Measurements from ENCODE around the gene IL17RE. TPM values are rescaled to one million over a fixed set of nuclear protein-coding genes. Genes with fewer than 3 reads are reported as not detected.
A peak's percentile ranks its signal among the peaks of the same experiment; 100 is the strongest.
"Not testable (repeated sequence)": the region's sequence is repeated elsewhere in the genome, so short reads cannot be mapped to it uniquely, and the experiment has no call there.

IL17RE gene
- total RNA-seq, 4 donors from 2014 or later = 0.99 to 1.7 (median 1.2) TPM

DNA sequence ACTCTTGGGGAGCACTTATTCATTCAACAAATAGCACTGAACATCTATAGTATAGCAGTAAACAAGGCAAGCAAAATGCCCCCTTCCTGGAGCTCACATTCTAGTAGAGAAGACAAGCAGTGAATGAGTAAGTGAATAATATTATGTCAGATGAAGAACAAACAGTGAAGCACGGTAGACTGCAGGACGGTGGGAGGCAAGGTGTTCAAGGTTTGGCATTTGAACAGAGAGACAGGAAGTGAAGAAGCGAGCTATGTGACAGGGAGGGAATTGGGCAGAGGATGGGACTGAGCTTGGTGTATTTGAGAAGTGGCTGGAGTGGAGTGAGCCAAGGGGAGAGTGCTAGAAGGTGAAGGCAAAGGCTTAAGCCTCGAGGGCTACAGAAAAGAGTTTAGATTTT, 32.3 kb downstream of the IL17RE start:
- peaks cover 0 to 8% (median 0%) of the 10 kb centered on the region in 4 donors for H3K27me3 ChIP-seq
- TF ChIP-seq EP300 (IDR thresholded peaks at IDR 0.05) (no peak), POLR2AphosphoS5 (IDR thresholded peaks at IDR 0.05) (no peak), POLR2A (IDR thresholded peaks at IDR 0.05; ENCODE audit: low read depth) (no peak)
- TF ChIP-seq, protein P1, sequence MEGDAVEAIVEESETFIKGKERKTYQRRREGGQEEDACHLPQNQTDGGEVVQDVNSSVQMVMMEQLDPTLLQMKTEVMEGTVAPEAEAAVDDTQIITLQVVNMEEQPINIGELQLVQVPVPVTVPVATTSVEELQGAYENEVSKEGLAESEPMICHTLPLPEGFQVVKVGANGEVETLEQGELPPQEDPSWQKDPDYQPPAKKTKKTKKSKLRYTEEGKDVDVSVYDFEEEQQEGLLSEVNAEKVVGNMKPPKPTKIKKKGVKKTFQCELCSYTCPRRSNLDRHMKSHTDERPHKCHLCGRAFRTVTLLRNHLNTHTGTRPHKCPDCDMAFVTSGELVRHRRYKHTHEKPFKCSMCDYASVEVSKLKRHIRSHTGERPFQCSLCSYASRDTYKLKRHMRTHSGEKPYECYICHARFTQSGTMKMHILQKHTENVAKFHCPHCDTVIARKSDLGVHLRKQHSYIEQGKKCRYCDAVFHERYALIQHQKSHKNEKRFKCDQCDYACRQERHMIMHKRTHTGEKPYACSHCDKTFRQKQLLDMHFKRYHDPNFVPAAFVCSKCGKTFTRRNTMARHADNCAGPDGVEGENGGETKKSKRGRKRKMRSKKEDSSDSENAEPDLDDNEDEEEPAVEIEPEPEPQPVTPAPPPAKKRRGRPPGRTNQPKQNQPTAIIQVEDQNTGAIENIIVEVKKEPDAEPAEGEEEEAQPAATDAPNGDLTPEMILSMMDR (IDR thresholded peaks at IDR 0.05) = no peak
- DNase-seq (ENCODE audit: extremely low spot score) = no peak
- H3K36me3 ChIP-seq = peaks cover 10 to 47% (median 39%) of the 10 kb centered on the region in 4 donors
- peaks cover 22 to 52% (median 38%) of the 10 kb centered on the region in 4 donors for H3K4me1 ChIP-seq
- no peaks in the 10 kb centered on the region for H3K9me3 ChIP-seq
- intact Hi-C loops (cut with DNase I) = loop anchor here (5.0 to 10.0 kb wide), 2 partner anchors 92 to 290 kb away; partner anchors contain the start of gene FANCD2
- H3K27ac ChIP-seq (replicated peaks in 1 of 4) = peak overlapping the region in 3 of 4 donors; percentile 93 to 99 (median 95)
- peak overlapping the region; percentile 70 to 89 (median 79) for H3K4me3 ChIP-seq
- whole genome bisulfite sequencing = 56% methylated on average over 4 of the region's 4 CpGs

DNA sequence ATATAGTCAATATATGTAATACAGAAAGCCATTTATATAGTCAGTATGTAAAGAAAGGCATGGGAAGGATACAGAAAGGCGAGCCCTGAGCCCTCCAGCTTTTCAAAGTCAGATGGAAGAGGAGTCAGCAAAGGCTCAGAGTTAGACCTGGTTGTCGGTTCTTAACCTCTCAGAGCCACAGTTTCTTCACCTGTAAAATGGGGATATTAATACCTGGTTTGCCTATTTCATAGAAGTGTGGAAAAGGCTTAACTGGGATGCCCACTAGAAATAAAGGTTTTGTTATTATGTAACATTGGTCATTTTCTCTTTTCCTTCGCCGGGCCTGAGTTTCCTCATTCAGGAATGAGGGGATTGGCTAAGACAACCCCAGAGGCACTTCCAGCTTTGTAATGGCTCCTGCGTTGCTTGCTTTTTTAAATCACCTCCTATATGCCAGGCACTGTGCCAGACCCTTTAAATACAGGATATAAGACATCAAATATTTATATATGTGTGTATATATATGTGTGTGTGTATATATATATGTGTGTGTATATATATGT, 33.4 kb downstream of the IL17RE start:
- Histone ChIP-seq H3K36me3 (peaks cover 10 to 42% (median 33%) of the 10 kb centered on the region in 4 donors), H3K4me1 (peaks cover 22 to 52% (median 38%) of the 10 kb centered on the region in 4 donors), H3K4me3 (no peak overlapping the region), H3K27ac (replicated peaks in 1 of 4) (no peak overlapping the region), H3K9me3 (no peaks in the 10 kb centered on the region), H3K27me3 (peaks cover 0 to 8% (median 0%) of the 10 kb centered on the region in 4 donors)
- TF ChIP-seq EP300 (IDR thresholded peaks at IDR 0.05) (no peak), POLR2A (IDR thresholded peaks at IDR 0.05; ENCODE audit: low read depth) (no peak)
- TF ChIP-seq, protein P1 (IDR thresholded peaks at IDR 0.05) = no peak
- DNase-seq (ENCODE audit: extremely low spot score) = no peak
- 79% methylated on average over 5 of the region's 5 CpGs for WGBS
- intact Hi-C loops (cut with DNase I) = loop anchor here (10.0 kb wide), 1 partner anchor 289 kb away; no protein-coding TSS in a partner anchor

DNA sequence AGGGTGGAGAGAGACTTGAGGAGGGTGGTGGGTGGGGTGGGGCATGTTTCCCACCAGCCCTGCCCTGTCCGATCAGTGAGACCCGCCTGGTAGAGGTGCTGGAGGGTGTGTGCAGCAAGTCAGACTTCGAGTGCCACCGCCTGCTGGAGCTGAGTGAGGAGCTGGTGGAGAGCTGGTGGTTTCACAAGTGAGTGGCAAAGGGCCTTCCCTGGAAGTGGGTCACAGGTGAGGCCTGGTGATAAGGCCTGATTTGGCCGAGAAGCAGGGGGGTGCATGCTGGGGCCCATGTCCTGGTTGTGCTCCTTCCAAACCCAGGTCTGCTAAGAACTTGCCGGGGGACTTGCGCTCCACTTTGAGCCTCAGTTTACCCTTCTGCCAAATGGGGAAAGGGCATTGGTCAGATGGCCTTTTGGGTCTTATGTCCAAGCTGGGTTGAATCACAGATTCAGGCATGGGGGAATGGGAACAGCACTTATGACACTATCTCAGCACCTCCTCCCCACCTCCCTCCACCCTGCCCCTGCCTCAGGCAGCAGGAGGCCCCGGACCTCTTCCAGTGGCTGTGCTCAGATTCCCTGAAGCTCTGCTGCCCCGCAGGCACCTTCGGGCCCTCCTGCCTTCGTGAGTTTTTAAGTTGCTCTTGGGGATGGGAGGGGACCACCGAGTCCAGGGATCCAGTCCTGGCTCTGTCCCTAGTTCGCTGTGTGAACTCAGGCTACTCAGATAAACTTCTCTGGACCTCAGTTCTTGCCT, 35.0 kb downstream of the IL17RE start:
- H3K27me3 ChIP-seq = peaks cover 0 to 8% (median 0%) of the 10 kb centered on the region in 4 donors
- intact Hi-C loops (cut with DNase I) = loop anchor here (10.0 kb wide), 1 partner anchor 287 kb away; no protein-coding TSS in a partner anchor
- peaks cover 18 to 43% (median 30%) of the 10 kb centered on the region in 4 donors for H3K4me1 ChIP-seq
- DNase-seq (ENCODE audit: extremely low spot score) = no peak
- H3K4me3 ChIP-seq = no peak overlapping the region
- 93% methylated on average over 10 of the region's 13 CpGs for WGBS
- H3K27ac ChIP-seq (replicated peaks in 1 of 4) = no peak overlapping the region
- peaks cover 10 to 50% (median 47%) of the 10 kb centered on the region in 4 donors for H3K36me3 ChIP-seq
- H3K9me3 ChIP-seq = no peaks in the 10 kb centered on the region
- TF ChIP-seq EP300 (IDR thresholded peaks at IDR 0.05) = no peak
- TF ChIP-seq POLR2A (IDR thresholded peaks at IDR 0.05; ENCODE audit: low read depth) = no peak
- TF ChIP-seq, protein P1 (IDR thresholded peaks at IDR 0.05) = no peak
- no peak for TF ChIP-seq POLR2AphosphoS5 (IDR thresholded peaks at IDR 0.05)

DNA sequence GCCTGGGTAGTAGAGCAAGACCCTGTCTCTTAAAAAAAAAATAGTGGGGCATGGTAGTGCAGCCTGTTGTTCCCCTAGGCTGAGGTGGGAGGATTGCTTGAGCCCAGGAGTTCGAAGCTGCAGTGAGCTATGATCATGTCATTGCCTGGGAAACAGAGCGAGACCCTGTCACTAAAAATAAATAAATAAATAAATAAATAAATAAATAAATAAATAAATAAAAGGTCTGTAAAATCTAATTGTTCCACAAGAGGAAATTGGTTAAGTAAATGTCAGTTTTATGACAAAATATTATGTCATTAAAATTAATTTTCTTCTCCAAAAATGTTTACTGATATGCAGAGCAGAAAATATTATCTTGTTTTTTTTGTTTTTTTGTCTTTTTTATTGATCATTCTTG, 36.3 kb downstream of the IL17RE start:
- intact Hi-C loops (cut with DNase I) = loop anchor here (10.0 kb wide), 1 partner anchor 286 kb away; no protein-coding TSS in a partner anchor
- Histone ChIP-seq H3K27ac (replicated peaks in 1 of 4) (no peak overlapping the region), H3K36me3 (peaks cover 20 to 63% (median 59%) of the 10 kb centered on the region in 4 donors), H3K9me3 (no peaks in the 10 kb centered on the region), H3K4me1 (peaks cover 18 to 37% (median 22%) of the 10 kb centered on the region in 4 donors), H3K4me3 (no peak overlapping the region), H3K27me3 (no peaks in the 10 kb centered on the region)
- DNase-seq (ENCODE audit: extremely low spot score) = no peak
- TF ChIP-seq EP300 (IDR thresholded peaks at IDR 0.05) (no peak), POLR2A (IDR thresholded peaks at IDR 0.05; ENCODE audit: low read depth) (no peak), POLR2AphosphoS5 (IDR thresholded peaks at IDR 0.05) (no peak)
- TF ChIP-seq, protein P1 (IDR thresholded peaks at IDR 0.05) = no peak
- 97% methylated on average over 2 of the region's 2 CpGs for WGBS

DNA sequence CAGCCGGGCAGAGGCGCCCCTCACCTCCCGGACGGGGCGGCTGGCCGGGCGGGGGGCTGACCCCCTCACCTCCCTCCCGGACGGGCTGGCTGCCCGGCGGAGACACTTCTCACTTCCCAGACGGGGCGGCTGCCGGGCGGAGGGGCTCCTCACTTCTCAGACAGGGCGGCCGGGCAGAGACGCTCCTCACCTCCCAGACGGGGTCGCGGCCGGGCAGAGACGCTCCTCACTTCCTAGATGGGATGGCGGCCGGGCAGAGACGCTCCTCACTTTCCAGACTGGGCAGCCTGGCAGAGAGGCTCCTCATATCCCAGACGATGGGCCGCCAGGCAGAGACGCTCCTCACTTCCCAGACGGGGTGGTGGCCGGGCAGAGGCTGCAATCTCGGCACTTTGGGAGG, 37.3 kb downstream of the IL17RE start:
- intact Hi-C loops (cut with DNase I) = loop anchor here (10.0 kb wide), 1 partner anchor 285 kb away; no protein-coding TSS in a partner anchor
- not testable (repeated sequence) for DNase-seq (ENCODE audit: extremely low spot score); H3K4me3 ChIP-seq; H3K27me3 ChIP-seq; H3K27ac ChIP-seq (replicated peaks in 1 of 4); H3K9me3 ChIP-seq
- H3K4me1 ChIP-seq = peaks cover 10 to 28% (median 13%) of the 10 kb centered on the region in 4 donors
- peaks cover 20 to 71% (median 68%) of the 10 kb centered on the region in 4 donors for H3K36me3 ChIP-seq
- 100% methylated on average over 2 of the region's 32 CpGs for WGBS

Measured in esophagus muscularis mucosa (tissue), 4 donors.